GM18873 (cell line): ENCODE results near the gene EPN1.

ENCODE experiments used
- ATAC-seq: cut with Tn5 transposase; IDR thresholded peaks from one replicate; pipeline ENCODE4 v1.9.1; 2021; ENCODE audit warnings: mild to moderate bottlenecking, moderate library complexity, moderate number of reproducible peaks; ENCODE audit not compliant: unreplicated experiment, low FRiP score

EPN1 gene

DNA sequence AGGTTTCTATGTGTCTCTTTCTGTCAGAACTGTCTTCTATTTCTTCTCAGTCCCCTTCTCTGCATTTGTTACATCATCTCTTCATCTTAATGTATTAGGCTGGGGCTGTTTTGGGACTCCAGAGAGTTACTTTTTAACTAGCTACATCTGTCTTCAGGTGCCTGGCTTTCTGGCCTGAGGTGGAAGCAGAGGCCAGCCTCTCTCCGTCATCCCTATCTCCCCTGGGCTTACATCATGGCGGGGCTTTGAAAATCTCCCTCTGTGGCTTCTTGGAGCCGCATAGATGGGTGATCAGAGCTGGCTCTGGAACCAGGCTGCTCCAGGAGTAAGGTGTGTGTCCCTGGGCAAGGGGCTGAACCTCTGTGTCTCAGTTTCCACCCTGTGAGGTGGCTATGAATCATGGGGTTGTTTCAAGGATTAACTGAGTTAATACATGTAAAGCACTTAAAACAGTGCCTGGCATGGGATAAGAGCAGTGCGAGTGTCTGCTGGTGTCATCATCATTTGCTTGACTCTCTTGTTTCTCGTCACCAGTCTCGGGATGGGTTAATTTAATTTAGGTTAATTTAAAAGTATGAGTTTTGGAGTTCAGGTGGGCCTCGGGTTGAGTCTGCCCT lies 2.0 kb downstream of the EPN1 start:
- ATAC-seq: no peak

- ATAC-seq: no peak
Measured at GRCh38 chr19:55677572-55678028, 2.6 kb downstream of the EPN1 start.

- peak; percentile 57 for ATAC-seq
Measured at GRCh38 chr19:55678121-55678671, 3.2 kb downstream of the EPN1 start.

DNA sequence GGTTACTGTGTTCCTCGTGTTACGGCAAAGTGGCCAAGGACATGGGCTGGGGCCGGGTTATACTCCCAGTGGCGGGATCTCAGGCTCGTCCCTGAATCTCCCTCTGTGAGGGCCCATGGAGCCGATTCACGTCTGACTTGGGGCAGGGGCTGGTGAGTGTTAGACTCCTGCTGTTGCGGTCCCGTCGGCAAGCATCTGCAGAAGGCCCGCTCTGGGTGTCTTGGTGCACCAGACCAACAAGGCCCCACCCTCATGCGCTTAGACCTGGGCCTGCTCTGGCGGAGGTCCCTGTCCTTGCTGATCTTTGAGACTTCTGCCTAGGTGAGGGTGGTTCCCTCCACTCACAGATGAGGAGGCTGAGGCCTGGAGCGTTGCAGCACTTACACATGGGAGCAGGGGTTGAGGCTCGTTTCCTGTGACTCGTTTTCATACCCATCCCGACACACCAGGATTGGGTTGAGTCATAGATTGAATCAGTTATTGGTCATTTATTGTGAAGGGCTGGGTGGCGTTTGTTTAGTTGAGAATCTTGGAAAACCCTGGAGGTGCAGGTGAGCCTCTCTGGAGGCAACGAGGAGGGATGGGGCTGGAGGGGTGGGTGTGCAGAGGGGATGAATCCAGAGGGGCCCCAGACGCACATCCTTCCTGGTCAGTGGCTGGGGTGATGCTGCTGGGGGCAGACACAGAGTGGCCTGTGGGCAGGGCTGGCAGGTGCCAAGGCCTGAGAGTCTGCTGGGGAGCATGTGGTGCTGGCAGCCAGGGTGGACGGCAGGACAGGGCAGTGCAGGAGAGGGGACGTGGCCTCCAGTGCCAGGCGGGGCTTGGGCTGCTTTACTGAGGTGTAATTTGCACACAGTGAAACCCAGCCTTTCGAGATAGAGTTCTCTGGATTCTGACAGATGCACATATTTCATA lies 4.6 kb downstream of the EPN1 start:
- ATAC-seq: no peak

DNA sequence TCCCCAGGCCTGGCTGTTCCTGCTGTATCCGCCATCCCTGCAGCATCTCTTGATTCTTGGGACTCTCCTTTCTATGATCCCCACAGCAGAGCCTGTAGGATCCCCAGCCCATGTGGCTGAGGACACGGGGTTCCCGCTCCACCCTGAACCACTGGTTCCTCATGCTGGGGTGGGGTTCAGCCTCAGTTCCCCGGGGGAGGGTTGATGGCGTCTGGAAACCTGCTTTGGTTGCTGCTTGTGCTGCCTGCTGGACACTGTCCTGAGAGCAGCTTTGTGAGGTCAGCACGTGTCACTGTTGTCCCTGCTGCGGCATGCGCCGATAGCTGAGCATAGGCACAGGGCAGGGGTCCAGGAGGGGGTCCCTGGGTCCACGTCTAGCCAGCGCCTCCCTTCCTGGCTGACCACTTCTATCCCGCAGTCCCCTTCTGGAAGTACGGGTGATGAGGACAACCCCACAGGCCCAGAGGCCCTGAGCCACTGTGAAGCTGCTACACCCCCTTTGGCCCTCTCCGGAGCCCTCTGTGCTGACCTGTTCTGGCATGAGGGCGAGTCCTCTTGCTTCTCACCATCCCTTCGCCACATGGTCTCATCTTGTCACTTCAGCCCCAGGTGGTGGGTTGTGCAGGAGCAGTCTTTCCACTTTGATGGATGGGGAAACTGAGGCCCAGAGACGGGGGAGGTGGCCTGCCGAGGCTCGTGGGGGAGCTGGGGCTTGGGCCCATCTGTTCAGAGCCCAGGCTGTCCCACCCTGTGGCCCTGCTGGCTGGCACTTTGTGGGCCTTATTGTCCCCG lies 5.5 kb downstream of the EPN1 start:
- ATAC-seq: no peak

DNA sequence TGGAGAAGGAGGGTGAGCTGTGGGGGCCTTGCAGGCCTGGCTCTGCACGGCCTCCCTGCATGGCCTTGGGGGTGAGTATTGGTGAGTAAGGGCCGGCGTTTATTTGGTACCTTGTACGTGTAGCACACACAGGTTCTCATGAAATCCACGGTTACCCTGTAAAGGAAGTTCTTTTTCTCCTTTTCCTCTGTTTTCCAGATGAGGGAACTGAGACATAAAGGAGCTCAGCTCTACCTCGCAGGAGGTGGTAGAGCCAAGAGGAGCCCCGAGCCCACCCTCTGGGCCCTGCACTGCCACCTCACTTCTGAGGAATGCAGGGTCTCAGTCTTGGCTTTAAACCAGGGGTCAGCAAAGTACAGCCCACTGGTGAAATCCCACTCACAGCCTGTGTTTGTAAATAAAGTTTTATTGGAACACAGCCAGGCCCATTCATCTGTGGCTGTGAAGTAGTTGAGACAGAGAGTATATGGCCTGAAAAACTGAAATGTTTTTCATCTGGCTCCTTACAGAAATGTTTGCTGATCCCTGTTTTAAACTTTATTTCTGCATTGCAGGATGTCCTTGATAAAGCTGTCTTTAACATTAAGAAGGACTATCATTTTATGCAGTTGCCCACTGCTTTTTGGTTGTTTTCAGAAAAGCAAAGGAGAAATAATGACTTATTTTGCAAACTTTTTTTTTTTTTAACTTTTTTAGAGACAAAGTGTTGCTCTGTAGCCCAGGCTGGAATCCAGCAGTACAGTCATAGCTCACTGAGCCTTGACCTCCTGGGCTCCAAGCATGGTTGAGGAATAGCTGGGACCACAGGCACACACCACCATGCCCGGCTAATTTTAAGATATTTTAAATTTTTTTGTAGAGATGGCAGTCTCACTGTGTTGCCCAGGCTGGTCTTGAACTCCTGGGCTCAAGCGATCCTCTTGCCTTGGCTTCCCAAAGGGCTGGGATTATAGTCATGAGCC lies 6.4 kb downstream of the EPN1 start:
- no peak for ATAC-seq

GRCh38 chr19:55683449-55684261 lies 8.6 kb downstream of the EPN1 start:
- no peak for ATAC-seq

GRCh38 chr19:55684946-55685681 lies 10.1 kb downstream of the EPN1 start:
- no peak for ATAC-seq

- no peak for ATAC-seq
Measured at GRCh38 chr19:55685776-55686175, 10.8 kb downstream of the EPN1 start.

- no peak for ATAC-seq
Measured at GRCh38 chr19:55686311-55687050, 11.5 kb downstream of the EPN1 start.

GRCh38 chr19:55687281-55688201 lies 12.5 kb downstream of the EPN1 start:
- ATAC-seq: no peak

- ATAC-seq: no peak
Measured at GRCh38 chr19:55688422-55689218, 13.6 kb downstream of the EPN1 start.

- ATAC-seq: no peak
Measured at GRCh38 chr19:55689411-55690108, 14.5 kb downstream of the EPN1 start.

GRCh38 chr19:55690109-55690768 lies 15.2 kb downstream of the EPN1 start:
- no peak for ATAC-seq
